ENCODE measurements around the gene TPO. TPM values are rescaled to one million over a fixed set of nuclear protein-coding genes. Genes with fewer than 3 reads are reported as not detected.

Gene TPO
- total RNA-seq, 4 donors from 2014 or later, result 4,215 to 7,965 (median 5,966) TPM

DNA sequence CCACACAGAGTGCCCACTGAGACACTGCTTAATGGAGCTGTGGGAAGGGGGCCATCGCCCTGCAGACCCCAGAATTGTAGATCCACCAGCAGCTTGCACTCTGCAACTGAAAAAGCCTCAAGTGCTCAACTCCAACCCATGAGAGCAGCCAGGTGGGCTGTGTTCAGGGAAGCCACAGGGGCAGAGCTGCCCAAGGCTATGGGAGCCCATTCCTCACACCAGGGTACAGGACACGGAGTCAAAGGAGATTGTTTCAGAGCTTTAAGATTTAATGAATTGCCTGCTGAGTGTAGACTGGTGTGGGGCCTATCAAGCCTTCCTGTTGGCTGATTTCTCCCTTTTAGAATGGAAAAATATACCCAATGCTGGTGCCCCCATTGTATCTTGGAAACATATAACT, 17.2 kb downstream of the TPO start:
- Histone ChIP-seq H3K4me3 (replicated peaks in 1 of 3) (no peak overlapping the region), H3K4me1 (peaks cover 0 to 14% of the 10 kb centered on the region in 2 donors), H3K9me3 (no peaks in the 10 kb centered on the region), H3K27me3 (no peaks in the 10 kb centered on the region), H3K27ac (no peak overlapping the region), H3K36me3 (peaks cover 83 to 91% of the 10 kb centered on the region in 2 donors)
- no peak for TF ChIP-seq POLR2A (IDR thresholded peaks at IDR 0.05)
- TF ChIP-seq, protein P1, sequence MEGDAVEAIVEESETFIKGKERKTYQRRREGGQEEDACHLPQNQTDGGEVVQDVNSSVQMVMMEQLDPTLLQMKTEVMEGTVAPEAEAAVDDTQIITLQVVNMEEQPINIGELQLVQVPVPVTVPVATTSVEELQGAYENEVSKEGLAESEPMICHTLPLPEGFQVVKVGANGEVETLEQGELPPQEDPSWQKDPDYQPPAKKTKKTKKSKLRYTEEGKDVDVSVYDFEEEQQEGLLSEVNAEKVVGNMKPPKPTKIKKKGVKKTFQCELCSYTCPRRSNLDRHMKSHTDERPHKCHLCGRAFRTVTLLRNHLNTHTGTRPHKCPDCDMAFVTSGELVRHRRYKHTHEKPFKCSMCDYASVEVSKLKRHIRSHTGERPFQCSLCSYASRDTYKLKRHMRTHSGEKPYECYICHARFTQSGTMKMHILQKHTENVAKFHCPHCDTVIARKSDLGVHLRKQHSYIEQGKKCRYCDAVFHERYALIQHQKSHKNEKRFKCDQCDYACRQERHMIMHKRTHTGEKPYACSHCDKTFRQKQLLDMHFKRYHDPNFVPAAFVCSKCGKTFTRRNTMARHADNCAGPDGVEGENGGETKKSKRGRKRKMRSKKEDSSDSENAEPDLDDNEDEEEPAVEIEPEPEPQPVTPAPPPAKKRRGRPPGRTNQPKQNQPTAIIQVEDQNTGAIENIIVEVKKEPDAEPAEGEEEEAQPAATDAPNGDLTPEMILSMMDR (IDR thresholded peaks at IDR 0.05), result no peak
- intact Hi-C loops (cut with DNase I), result no loop called here
- 88 to 100% methylated on average over 2 of the region's 2 CpGs for WGBS, 2 donors
- no peak for DNase-seq

DNA sequence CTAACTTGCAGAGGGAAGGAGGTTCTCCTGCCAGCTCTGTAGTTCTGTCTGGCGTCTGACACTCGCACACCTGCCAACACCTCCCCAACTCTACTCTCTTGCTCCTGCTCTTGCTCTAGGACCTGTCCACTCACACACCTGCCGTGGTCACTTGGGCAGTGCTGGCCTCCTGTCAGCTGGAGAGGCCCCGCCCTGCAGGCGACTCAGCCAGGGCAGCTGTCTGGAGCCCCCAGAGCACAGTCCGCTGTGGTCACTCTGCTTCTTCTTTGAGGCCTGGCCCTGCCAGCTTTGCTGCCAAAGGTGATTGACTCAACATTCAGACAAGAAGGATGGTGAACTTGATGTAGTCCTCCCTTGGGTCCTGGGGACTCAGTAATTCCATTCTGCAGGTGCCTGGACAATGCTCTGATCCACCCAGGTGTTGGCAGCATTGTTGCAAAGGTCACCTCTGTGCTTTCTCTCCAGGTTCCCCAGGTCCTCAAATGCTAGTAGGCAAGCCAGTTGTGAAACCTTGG, 18.7 kb downstream of the TPO start:
- 85 to 89% methylated on average over 4 to 6 of the region's 6 CpGs for WGBS, 2 donors
- no peak overlapping the region for H3K4me3 ChIP-seq (replicated peaks in 1 of 3)
- H3K27me3 ChIP-seq, result no peaks in the 10 kb centered on the region
- DNase-seq, result no peak
- intact Hi-C loops (cut with DNase I), result no loop called here
- H3K36me3 ChIP-seq, result peaks cover 85 to 97% of the 10 kb centered on the region in 2 donors
- H3K27ac ChIP-seq, result no peak overlapping the region
- no peaks in the 10 kb centered on the region for H3K9me3 ChIP-seq
- peaks cover 0 to 12% of the 10 kb centered on the region in 2 donors for H3K4me1 ChIP-seq
- TF ChIP-seq, protein P1 (IDR thresholded peaks at IDR 0.05), result no peak
- TF ChIP-seq POLR2A (IDR thresholded peaks at IDR 0.05), result peak in 1 of 2 donors; percentile 8

DNA sequence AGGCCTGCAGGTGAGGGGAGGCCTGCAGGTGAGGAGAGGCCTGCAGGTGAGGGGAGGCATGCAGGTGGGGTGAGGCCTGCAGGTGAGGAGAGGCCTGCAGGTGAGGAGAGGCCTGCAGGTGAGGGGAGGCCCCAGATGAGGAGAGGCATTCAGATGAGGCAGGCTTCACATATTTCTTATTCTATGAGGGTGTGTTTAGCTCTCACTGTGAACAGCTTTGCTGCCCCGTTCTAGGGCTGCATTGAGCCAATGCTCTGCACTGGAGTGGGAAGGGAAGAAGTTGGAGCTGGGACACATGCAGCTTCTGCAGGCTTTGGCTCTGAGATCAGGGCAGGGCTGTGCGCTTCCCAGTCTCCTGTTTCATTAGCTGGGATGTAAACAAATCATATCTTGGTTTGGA, 19.5 kb downstream of the TPO start:
- TF ChIP-seq POLR2A (IDR thresholded peaks at IDR 0.05), result no peak
- TF ChIP-seq, protein P1 (IDR thresholded peaks at IDR 0.05), result no peak
- H3K27ac ChIP-seq, result no peak overlapping the region
- peaks cover 0 to 7% of the 10 kb centered on the region in 2 donors for H3K4me1 ChIP-seq
- peaks cover 85 to 97% of the 10 kb centered on the region in 2 donors for H3K36me3 ChIP-seq
- no peaks in the 10 kb centered on the region for H3K27me3 ChIP-seq
- no peak for DNase-seq
- WGBS, 2 donors, result 100% methylated on average over 2 of the region's 2 CpGs
- no peak overlapping the region for H3K4me3 ChIP-seq (replicated peaks in 1 of 3)
- intact Hi-C loops (cut with DNase I), result no loop called here
- no peaks in the 10 kb centered on the region for H3K9me3 ChIP-seq

DNA sequence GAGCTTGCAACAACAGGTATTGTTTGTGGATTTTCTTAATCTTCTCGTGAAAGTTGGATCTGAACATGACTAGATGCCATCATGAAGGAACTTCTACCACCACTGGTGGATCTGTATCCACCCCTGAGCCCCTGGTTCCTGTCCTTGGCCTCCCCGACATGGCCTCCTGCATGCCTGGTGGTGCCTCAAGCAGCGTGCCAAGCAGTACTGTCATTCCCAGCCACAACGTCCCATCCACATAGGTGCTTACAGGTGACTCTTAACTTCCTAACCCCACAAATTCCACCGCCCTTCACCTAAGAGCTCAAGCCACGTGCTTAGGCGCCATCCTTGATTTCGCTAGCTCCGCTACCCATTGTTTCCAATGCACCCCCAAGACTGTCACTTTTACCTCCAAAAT, 23.1 kb downstream of the TPO start:
- no peak overlapping the region for H3K4me3 ChIP-seq (replicated peaks in 1 of 3)
- peak overlapping the region in 1 of 3 donors; percentile 50 for H3K27ac ChIP-seq
- WGBS, 2 donors, result 94% methylated on average over 9 of the region's 9 CpGs
- TF ChIP-seq POLR2A (IDR thresholded peaks at IDR 0.05), result peak in 1 of 2 donors; percentile 22
- TF ChIP-seq, protein P1 (IDR thresholded peaks at IDR 0.05), result no peak
- no peaks in the 10 kb centered on the region for H3K9me3 ChIP-seq
- no peak for DNase-seq
- H3K36me3 ChIP-seq, result peaks cover 94% of the 10 kb centered on the region in 2 donors
- intact Hi-C loops (cut with DNase I), result no loop called here
- H3K4me1 ChIP-seq, result peaks cover 4 to 9% of the 10 kb centered on the region in 2 donors
- H3K27me3 ChIP-seq, result no peaks in the 10 kb centered on the region

DNA sequence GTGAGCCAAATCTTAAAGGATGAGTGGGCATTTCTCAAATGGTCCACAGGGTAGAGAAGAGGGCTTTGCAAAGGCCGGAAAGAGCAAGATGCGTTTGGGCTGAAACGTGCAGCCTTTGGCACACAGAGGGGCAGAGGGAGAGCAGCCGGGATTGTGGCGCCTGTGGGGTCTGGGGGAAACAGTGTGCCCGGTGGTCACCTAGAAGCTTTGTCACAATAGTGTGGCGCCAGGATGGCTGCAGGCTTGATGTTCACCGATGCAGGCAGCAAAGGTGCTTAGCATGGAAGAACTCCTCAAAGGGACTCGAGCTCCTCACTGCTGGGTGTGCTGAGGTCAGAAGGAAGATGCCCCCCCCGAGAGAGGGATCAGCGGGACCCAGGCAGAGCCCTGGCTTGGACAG, 23.8 kb downstream of the TPO start:
- Histone ChIP-seq H3K27ac (no peak overlapping the region), H3K4me1 (peaks cover 4 to 9% of the 10 kb centered on the region in 2 donors), H3K9me3 (no peaks in the 10 kb centered on the region), H3K27me3 (no peaks in the 10 kb centered on the region), H3K4me3 (replicated peaks in 1 of 3) (no peak overlapping the region), H3K36me3 (peaks cover 92 to 94% of the 10 kb centered on the region in 2 donors)
- DNase-seq, result no peak
- 91 to 96% methylated on average over 11 of the region's 11 CpGs for WGBS, 2 donors
- TF ChIP-seq POLR2A (IDR thresholded peaks at IDR 0.05), result no peak
- TF ChIP-seq, protein P1 (IDR thresholded peaks at IDR 0.05), result no peak
- intact Hi-C loops (cut with DNase I), result no loop called here

Data from thyroid gland (tissue), 4 donors.